ENCODE results near the gene ADM5. TPM values are rescaled to one million over a fixed set of nuclear protein-coding genes. Genes with fewer than 3 reads are reported as not detected.
A peak's percentile ranks its signal among the peaks of the same experiment; 100 is the strongest.

The ADM5 gene
- polyA plus RNA-seq, 3 donors, result 1.2 TPM; not detected in 2

GRCh38 chr19:49645995-49646394, 43.4 kb upstream of the ADM5 start:
- H3K9me3 ChIP-seq (replicated peaks in 1 of 2; ENCODE audit: control insufficient read depth in 1 of 2, insufficient read depth in 1 of 2, low read length in 2 of 2), result no peaks in the 10 kb centered on the region
- H3K27ac ChIP-seq (ENCODE audit: low read depth in 1 of 2, low read length in 2 of 2), result no peak overlapping the region

GRCh38 chr19:49646586-49646985, 42.8 kb upstream of the ADM5 start:
- no peak overlapping the region for H3K4me3 ChIP-seq (replicated peaks in 1 of 3; ENCODE audit: low read depth in 2 of 3, low read length in 3 of 3)
- Mint-ChIP-seq H3K27me3 (ENCODE audit: low read depth in 3 of 3) (peaks cover 0 to 2% (median 0%) of the 10 kb centered on the region in 3 donors), H3K27ac (peak overlapping the region in 2 of 7 donors; percentile 3 to 69), H3K36me3 (peaks cover 42 to 68% of the 10 kb centered on the region in 2 donors), H3K4me1 (peaks cover 19% of the 10 kb centered on the region), H3K9me3 (peaks cover 0 to 2% (median 0%) of the 10 kb centered on the region in 7 donors), H3K4me3 (no peak overlapping the region)
- peaks cover 13 to 17% of the 10 kb centered on the region in 2 donors for H3K4me1 ChIP-seq (ENCODE audit: control insufficient read depth in 1 of 2, insufficient read depth in 2 of 2, low read length in 2 of 2)
- peaks cover 55% of the 10 kb centered on the region for H4K20me1 ChIP-seq (ENCODE audit: insufficient read depth, low read length)
- peaks cover 51 to 70% of the 10 kb centered on the region in 2 donors for H3K36me3 ChIP-seq (replicated peaks in 1 of 2; ENCODE audit: control insufficient read depth in 1 of 2, insufficient read depth in 2 of 2, low read length in 2 of 2)
- no peak for DNase-seq
- intact Hi-C loops (cut with micrococcal nuclease), result no loop called here
- no peak overlapping the region for H3K4me2 ChIP-seq (replicated peaks; ENCODE audit: extremely low read depth, low read length, poor library complexity, severe bottlenecking)
- no peaks in the 10 kb centered on the region for H3K9me3 ChIP-seq (replicated peaks in 1 of 2; ENCODE audit: control insufficient read depth in 1 of 2, insufficient read depth in 1 of 2, low read length in 2 of 2)
- H3K9ac ChIP-seq (ENCODE audit: insufficient read depth, low read length, poor library complexity, severe bottlenecking), result no peak overlapping the region
- no peaks in the 10 kb centered on the region for H3K27me3 ChIP-seq (ENCODE audit: control insufficient read depth in 2 of 2, insufficient read depth in 2 of 2, low read length in 2 of 2)
- TF ChIP-seq CTCF (IDR thresholded peaks at IDR 0.05), result no peak
- WGBS (ENCODE audit: insufficient coverage), result 100% methylated on average over 16 of the region's 17 CpGs
- no peak overlapping the region for H3K27ac ChIP-seq (ENCODE audit: low read depth in 1 of 2, low read length in 2 of 2)
- no peak overlapping the region for H2AFZ ChIP-seq (ENCODE audit: insufficient read depth, low read depth, low read length, poor library complexity, severe bottlenecking)
- H3K79me2 ChIP-seq (ENCODE audit: insufficient read depth, low read length), result peaks cover 49% of the 10 kb centered on the region

More at GRCh38 chr19:49645995-49646394, 43.4 kb upstream of the ADM5 start:
- Histone ChIP-seq H3K4me3 (replicated peaks in 1 of 3; ENCODE audit: low read depth in 2 of 3, low read length in 3 of 3) (no peak overlapping the region), H3K4me1 (ENCODE audit: control insufficient read depth in 1 of 2, insufficient read depth in 2 of 2, low read length in 2 of 2) (peaks cover 19 to 23% of the 10 kb centered on the region in 2 donors), H4K20me1 (ENCODE audit: insufficient read depth, low read length) (peaks cover 55% of the 10 kb centered on the region), H3K4me2 (replicated peaks; ENCODE audit: extremely low read depth, low read length, poor library complexity, severe bottlenecking) (no peak overlapping the region), H2AFZ (ENCODE audit: insufficient read depth, low read depth, low read length, poor library complexity, severe bottlenecking) (no peak overlapping the region), H3K79me2 (ENCODE audit: insufficient read depth, low read length) (peaks cover 49% of the 10 kb centered on the region), H3K36me3 (replicated peaks in 1 of 2; ENCODE audit: control insufficient read depth in 1 of 2, insufficient read depth in 2 of 2, low read length in 2 of 2) (peaks cover 47 to 66% of the 10 kb centered on the region in 2 donors), H3K9ac (ENCODE audit: insufficient read depth, low read length, poor library complexity, severe bottlenecking) (no peak overlapping the region), H3K27me3 (ENCODE audit: control insufficient read depth in 2 of 2, insufficient read depth in 2 of 2, low read length in 2 of 2) (no peaks in the 10 kb centered on the region)
- Mint-ChIP-seq H3K27ac (peak overlapping the region in 5 of 7 donors; percentile 3 to 70 (median 51)), H3K27me3 (ENCODE audit: low read depth in 3 of 3) (peaks cover 0 to 2% (median 0%) of the 10 kb centered on the region in 3 donors), H3K4me3 (no peak overlapping the region), H3K9me3 (peaks cover 0 to 1% (median 0%) of the 10 kb centered on the region in 7 donors), H3K4me1 (peaks cover 22% of the 10 kb centered on the region), H3K36me3 (peaks cover 42 to 64% of the 10 kb centered on the region in 2 donors)
- WGBS (ENCODE audit: insufficient coverage), result 94% methylated on average over 9 of the region's 13 CpGs
- intact Hi-C loops (cut with micrococcal nuclease), result no loop called here
- no peak for TF ChIP-seq CTCF (IDR thresholded peaks at IDR 0.05)
- no peak for DNase-seq

Measured in CD14-positive monocyte (primary cell).